ENCODE results near the gene EID1. TPM values are rescaled to one million over a fixed set of nuclear protein-coding genes. Genes with fewer than 3 reads are reported as not detected.

Gene EID1, protein sequence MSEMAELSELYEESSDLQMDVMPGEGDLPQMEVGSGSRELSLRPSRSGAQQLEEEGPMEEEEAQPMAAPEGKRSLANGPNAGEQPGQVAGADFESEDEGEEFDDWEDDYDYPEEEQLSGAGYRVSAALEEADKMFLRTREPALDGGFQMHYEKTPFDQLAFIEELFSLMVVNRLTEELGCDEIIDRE
- 100 to 1,000 TPM in 1 of 4 donors, 10 to 100 TPM in 3; 81.3 to 133 (median 91.5) TPM for polyA plus RNA-seq
- long read RNA-seq, donor 1 = 0 reads
- long read RNA-seq, donor 2, transcript EID1-201 (1 exons, 2,298 nt) = major isoform, 70 of 70 reads
- long read RNA-seq, donor 2, partial matches to known transcripts = 0 of 70 reads
- long read RNA-seq, donor 2, other reads (novel, unspliced or antisense) = 0 of 70 reads
- long read RNA-seq, donor 3, transcript EID1-201 (1 exons, 2,298 nt) = major isoform, 162 of 162 reads
- long read RNA-seq, donor 3, partial matches to known transcripts = 0 of 162 reads
- long read RNA-seq, donor 3, other reads (novel, unspliced or antisense) = 0 of 162 reads
- long read RNA-seq, donor 4, transcript EID1-201 (1 exons, 2,298 nt) = major isoform, 8 of 8 reads
- long read RNA-seq, donor 4, partial matches to known transcripts = 0 of 8 reads
- long read RNA-seq, donor 4, other reads (novel, unspliced or antisense) = 0 of 8 reads
- long read RNA-seq, donor 5, transcript EID1-201 (1 exons, 2,298 nt) = major isoform, 76 of 76 reads
- long read RNA-seq, donor 5, partial matches to known transcripts = 0 of 76 reads
- long read RNA-seq, donor 5, other reads (novel, unspliced or antisense) = 0 of 76 reads
- long read RNA-seq, donor 6, transcript EID1-201 (1 exons, 2,298 nt) = major isoform, 130 of 130 reads
- long read RNA-seq, donor 6, partial matches to known transcripts = 0 of 130 reads
- long read RNA-seq, donor 6, other reads (novel, unspliced or antisense) = 0 of 130 reads
- long read RNA-seq, donor 7, transcript EID1-201 (1 exons, 2,298 nt) = major isoform, 460 of 460 reads
- long read RNA-seq, donor 7, partial matches to known transcripts = 0 of 460 reads
- long read RNA-seq, donor 7, other reads (novel, unspliced or antisense) = 0 of 460 reads
- long read RNA-seq, donor 8, transcript EID1-201 (1 exons, 2,298 nt) = major isoform, 37 of 37 reads
- long read RNA-seq, donor 8, partial matches to known transcripts = 0 of 37 reads
- long read RNA-seq, donor 8, other reads (novel, unspliced or antisense) = 0 of 37 reads
- long read RNA-seq, donor 9, transcript EID1-201 (1 exons, 2,298 nt) = major isoform, 57 of 57 reads
- long read RNA-seq, donor 9, partial matches to known transcripts = 0 of 57 reads
- long read RNA-seq, donor 9, other reads (novel, unspliced or antisense) = 0 of 57 reads
- long read RNA-seq, donor 10, transcript EID1-201 (1 exons, 2,298 nt) = major isoform, 340 of 340 reads
- long read RNA-seq, donor 10, partial matches to known transcripts = 0 of 340 reads
- long read RNA-seq, donor 10, other reads (novel, unspliced or antisense) = 0 of 340 reads

DNA sequence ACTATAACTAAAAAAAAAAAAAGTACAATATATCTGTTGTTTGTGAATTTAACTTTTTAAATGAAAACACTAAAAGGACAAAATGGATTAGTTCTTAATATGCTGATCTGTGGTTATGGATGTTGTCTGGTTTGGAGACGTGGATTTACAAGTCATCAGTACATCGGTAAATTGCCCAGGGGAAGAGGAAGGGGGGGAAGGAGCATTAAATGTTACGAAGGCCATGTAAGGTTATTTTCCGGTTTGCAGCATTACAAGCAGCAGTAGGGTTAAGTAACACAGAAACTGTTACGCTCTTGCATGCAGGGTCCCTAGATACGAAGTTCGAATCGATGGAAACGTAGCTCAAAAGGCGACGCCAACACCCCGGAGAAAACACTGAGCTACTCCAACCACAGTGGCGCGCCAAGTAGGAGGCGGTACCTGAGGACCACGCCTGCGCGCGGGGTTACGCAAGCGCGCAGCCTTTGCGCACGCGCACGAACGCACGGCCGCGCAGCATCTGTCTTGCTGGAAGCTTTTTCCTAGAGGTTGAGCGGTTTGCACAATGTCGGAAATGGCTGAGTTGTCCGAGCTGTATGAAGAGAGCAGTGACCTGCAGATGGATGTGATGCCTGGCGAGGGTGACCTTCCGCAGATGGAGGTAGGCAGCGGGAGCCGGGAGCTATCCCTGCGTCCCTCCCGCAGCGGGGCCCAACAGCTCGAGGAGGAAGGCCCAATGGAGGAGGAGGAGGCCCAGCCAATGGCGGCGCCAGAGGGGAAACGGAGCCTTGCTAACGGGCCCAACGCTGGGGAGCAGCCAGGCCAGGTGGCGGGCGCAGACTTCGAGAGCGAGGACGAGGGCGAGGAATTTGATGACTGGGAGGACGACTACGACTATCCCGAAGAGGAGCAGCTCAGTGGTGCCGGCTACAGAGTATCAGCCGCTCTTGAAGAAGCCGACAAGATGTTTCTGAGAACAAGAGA is at the start of gene EID1:
EID1 (plus strand) TSS at position 505 of the 966 bp plus-strand sequence; CDS start at position 548, 43 bp downstream.
- Histone ChIP-seq H3K4me1 (ENCODE audit: control insufficient read depth in 3 of 3, insufficient read depth in 2 of 3, low read depth in 1 of 3, low read length in 2 of 3) (peaks cover 0 to 3% (median 3%) of the 10 kb centered on the region in 3 donors), H3K36me3 (ENCODE audit: control insufficient read depth in 3 of 3, insufficient read depth in 2 of 3, low read depth in 1 of 3, low read length in 3 of 3) (no peaks in the 10 kb centered on the region), H3K4me3 (ENCODE audit: low read depth in 1 of 3, low read length in 3 of 3) (peak within 1 kb of the TSS; percentile 54 to 86 (median 68)), H3K9me3 (ENCODE audit: control insufficient read depth in 2 of 2, insufficient read depth in 1 of 2, low read depth in 1 of 2, low read length in 1 of 2) (no peaks in the 10 kb centered on the region), H3K27ac (ENCODE audit: low read depth in 1 of 3, low read length in 2 of 3) (peak within 1 kb of the TSS; percentile 68 to 94 (median 91)), H3K27me3 (ENCODE audit: control insufficient read depth in 3 of 3, insufficient read depth in 3 of 3, low read length in 3 of 3) (peaks cover 0 to 4% (median 0%) of the 10 kb centered on the region in 3 donors)
- DNase-seq = peak; percentile 90 to 98
- FAIRE-seq = no peak
- WGBS, 3 donors = 0 to 1% (median 0%) methylated on average over 58 of the region's 58 CpGs

DNA sequence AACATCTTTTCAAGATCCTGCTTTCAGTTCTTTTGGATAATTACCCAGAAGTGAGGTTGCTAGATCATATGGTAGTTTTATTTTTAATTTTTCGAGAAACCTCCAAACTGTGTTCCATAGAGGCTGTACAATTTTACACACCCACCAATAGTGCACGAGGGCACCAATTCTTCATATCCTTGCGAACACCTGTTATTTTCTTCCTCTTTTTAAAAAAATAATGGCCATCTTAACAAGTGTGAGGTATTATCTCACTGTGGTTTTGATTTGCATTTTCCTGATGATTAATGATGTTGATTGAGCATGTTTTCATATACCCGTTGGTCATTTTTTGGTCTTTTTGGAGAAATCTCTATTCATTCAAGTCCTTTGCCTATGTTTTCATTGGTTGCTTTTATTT is 49.5 kb upstream of the EID1 start:
- no peaks in the 10 kb centered on the region for H3K36me3 ChIP-seq (ENCODE audit: control insufficient read depth in 3 of 3, insufficient read depth in 2 of 3, low read depth in 1 of 3, low read length in 3 of 3)
- no peak for DNase-seq

DNA sequence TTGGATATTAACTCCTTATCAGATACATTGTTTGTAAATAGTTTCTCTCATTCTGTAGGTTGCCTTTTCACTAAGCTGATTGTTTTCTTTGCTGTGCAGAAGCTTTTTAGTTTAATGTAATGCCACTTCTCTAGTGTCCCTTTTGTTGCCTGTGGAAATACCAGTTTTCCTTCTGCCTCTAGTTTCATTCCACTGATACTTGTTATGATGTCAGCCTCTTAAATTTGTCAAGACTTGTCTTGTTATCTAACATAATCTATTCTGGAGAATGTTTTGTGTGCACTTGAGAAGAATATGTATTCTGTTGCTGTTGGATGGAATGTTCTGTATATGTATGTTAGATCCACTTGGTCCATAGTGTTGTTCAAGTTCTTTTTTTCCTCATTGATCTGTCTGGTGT is 49.0 kb upstream of the EID1 start:
- no peak overlapping the region for H3K4me3 ChIP-seq (ENCODE audit: low read depth in 1 of 3, low read length in 3 of 3)
- no peaks in the 10 kb centered on the region for H3K36me3 ChIP-seq (ENCODE audit: control insufficient read depth in 3 of 3, insufficient read depth in 2 of 3, low read depth in 1 of 3, low read length in 3 of 3)
- no peaks in the 10 kb centered on the region for H3K27me3 ChIP-seq (ENCODE audit: control insufficient read depth in 3 of 3, insufficient read depth in 3 of 3, low read length in 3 of 3)
- no peaks in the 10 kb centered on the region for H3K4me1 ChIP-seq (ENCODE audit: control insufficient read depth in 3 of 3, insufficient read depth in 2 of 3, low read depth in 1 of 3, low read length in 2 of 3)
- FAIRE-seq (no peak), DNase-seq (no peak)
- peaks cover 0 to 7% of the 10 kb centered on the region in 2 donors for H3K9me3 ChIP-seq (ENCODE audit: control insufficient read depth in 2 of 2, insufficient read depth in 1 of 2, low read depth in 1 of 2, low read length in 1 of 2)
- no peak overlapping the region for H3K27ac ChIP-seq (ENCODE audit: low read depth in 1 of 3, low read length in 2 of 3)

More for the DNA sequence above, 49.5 kb upstream of the EID1 start:
- Histone ChIP-seq H3K27ac (ENCODE audit: low read depth in 1 of 3, low read length in 2 of 3) (no peak overlapping the region), H3K9me3 (ENCODE audit: control insufficient read depth in 2 of 2, insufficient read depth in 1 of 2, low read depth in 1 of 2, low read length in 1 of 2) (peaks cover 0 to 6% of the 10 kb centered on the region in 2 donors), H3K4me3 (ENCODE audit: low read depth in 1 of 3, low read length in 3 of 3) (no peak overlapping the region), H3K4me1 (ENCODE audit: control insufficient read depth in 3 of 3, insufficient read depth in 2 of 3, low read depth in 1 of 3, low read length in 2 of 3) (no peaks in the 10 kb centered on the region), H3K27me3 (ENCODE audit: control insufficient read depth in 3 of 3, insufficient read depth in 3 of 3, low read length in 3 of 3) (no peaks in the 10 kb centered on the region)
- no peak for FAIRE-seq
- WGBS, 3 donors = 71 to 76% (median 73%) methylated on average over 4 of the region's 4 CpGs

DNA sequence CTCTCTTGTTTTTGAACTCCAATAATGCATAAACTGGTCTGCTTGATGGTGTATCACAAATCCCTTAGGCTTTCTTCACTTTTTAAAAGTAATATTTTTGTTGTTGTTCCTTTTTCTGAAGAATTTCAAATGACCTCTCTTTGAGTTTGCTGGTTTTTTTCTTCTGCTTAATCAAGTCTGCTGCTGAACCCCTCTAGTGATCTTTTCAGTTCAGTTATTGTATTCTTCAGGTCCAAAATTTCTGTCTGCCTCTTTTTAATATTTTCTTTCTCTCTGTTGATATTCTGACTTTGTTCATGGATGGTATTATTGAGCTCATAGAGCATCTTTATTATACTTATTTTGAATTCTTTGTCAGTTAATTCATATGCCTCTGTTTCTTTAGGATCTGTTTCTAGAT is 45.3 kb upstream of the EID1 start:
- no peaks in the 10 kb centered on the region for H3K4me1 ChIP-seq (ENCODE audit: control insufficient read depth in 3 of 3, insufficient read depth in 2 of 3, low read depth in 1 of 3, low read length in 2 of 3)
- H3K36me3 ChIP-seq (ENCODE audit: control insufficient read depth in 3 of 3, insufficient read depth in 2 of 3, low read depth in 1 of 3, low read length in 3 of 3) = no peaks in the 10 kb centered on the region
- FAIRE-seq (no peak), DNase-seq (no peak)
- H3K9me3 ChIP-seq (ENCODE audit: control insufficient read depth in 2 of 2, insufficient read depth in 1 of 2, low read depth in 1 of 2, low read length in 1 of 2) = peaks cover 0 to 7% of the 10 kb centered on the region in 2 donors
- H3K4me3 ChIP-seq (ENCODE audit: low read depth in 1 of 3, low read length in 3 of 3) = no peak overlapping the region
- H3K27me3 ChIP-seq (ENCODE audit: control insufficient read depth in 3 of 3, insufficient read depth in 3 of 3, low read length in 3 of 3) = no peaks in the 10 kb centered on the region
- no peak overlapping the region for H3K27ac ChIP-seq (ENCODE audit: low read depth in 1 of 3, low read length in 2 of 3)

DNA sequence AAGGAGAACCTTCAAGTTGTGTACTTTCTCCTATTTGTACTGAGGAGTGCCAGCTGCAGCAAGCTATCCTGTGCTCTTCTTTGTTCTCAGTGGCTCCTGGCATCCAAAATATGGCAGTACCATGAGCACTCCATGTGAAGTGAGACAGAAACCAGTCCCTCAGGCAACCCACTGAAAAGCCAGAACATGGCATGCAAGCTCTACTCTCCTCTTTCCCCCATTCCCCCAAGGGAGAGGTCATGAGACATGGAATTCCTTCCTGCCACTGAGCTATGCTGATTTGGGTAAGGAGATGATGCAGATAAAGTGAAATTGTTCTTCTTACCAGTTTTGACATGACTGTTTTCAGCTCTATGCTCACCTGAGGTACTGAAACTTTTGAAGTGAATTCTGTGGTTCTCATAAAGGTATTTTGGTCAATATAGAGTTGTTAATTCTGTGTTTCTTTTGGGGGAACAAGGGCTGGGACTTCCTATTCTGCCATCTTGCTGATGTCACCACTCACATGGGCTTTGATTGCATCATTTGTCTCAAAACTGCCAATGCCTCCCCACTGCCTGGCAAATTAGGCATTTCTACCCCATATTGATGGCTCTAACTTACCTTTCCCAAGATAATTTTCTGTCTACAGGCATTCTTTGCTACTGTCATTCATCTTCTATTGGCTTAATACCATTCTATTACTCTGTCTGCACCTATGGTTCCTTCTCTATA is 44.3 kb upstream of the EID1 start:
- H3K4me3 ChIP-seq (ENCODE audit: low read depth in 1 of 3, low read length in 3 of 3) = no peak overlapping the region
- no peak overlapping the region for H3K27ac ChIP-seq (ENCODE audit: low read depth in 1 of 3, low read length in 2 of 3)
- peaks cover 0 to 7% of the 10 kb centered on the region in 2 donors for H3K9me3 ChIP-seq (ENCODE audit: control insufficient read depth in 2 of 2, insufficient read depth in 1 of 2, low read depth in 1 of 2, low read length in 1 of 2)
- DNase-seq (no peak), FAIRE-seq (no peak)
- H3K36me3 ChIP-seq (ENCODE audit: control insufficient read depth in 3 of 3, insufficient read depth in 2 of 3, low read depth in 1 of 3, low read length in 3 of 3) = no peaks in the 10 kb centered on the region
- H3K27me3 ChIP-seq (ENCODE audit: control insufficient read depth in 3 of 3, insufficient read depth in 3 of 3, low read length in 3 of 3) = no peaks in the 10 kb centered on the region
- H3K4me1 ChIP-seq (ENCODE audit: control insufficient read depth in 3 of 3, insufficient read depth in 2 of 3, low read depth in 1 of 3, low read length in 2 of 3) = no peaks in the 10 kb centered on the region

DNA sequence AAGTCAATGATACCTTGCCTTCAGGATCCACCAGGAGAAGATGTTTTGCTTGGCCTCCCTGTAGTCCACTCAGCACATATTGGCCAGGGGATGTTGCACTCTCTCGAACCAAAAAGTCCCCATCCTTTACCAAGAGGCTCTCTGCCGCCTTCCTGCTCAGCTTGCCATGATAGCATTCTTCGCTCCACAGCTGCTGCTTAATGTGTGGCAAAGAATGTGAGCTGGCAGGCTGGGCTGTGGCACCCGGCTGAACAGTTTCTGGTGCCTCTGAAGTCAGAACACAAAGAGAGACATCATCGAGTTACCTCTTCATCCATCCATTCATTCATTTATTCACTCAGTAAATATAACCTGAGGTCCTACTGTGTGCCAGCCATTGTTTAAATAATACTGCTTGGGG is 43.2 kb upstream of the EID1 start:
- Histone ChIP-seq H3K27ac (ENCODE audit: low read depth in 1 of 3, low read length in 2 of 3) (no peak overlapping the region), H3K4me1 (ENCODE audit: control insufficient read depth in 3 of 3, insufficient read depth in 2 of 3, low read depth in 1 of 3, low read length in 2 of 3) (no peaks in the 10 kb centered on the region)
- WGBS, 3 donors = 81 to 89% (median 83%) methylated on average over 5 of the region's 5 CpGs

DNA sequence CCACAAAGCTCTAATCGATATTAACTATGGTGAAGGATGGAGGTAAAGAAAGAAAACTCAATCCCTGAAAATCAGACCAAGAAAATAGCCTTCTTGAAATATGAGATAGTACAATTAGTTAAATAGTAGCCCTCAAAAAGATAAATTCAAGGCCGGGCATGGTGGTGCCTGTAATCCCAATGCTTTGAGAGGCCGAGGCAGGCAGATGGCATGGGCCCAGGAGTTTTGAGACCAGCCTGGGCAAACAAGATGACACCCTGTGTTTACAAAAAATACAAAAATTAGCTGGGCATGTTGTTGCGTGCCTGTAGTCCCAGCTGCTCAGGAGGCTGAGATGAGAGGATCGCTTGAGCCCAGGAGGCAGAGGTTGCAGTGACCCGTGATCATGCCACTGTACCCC is 35.4 kb upstream of the EID1 start:
- H3K27ac ChIP-seq (ENCODE audit: low read depth in 1 of 3, low read length in 2 of 3) = no peak overlapping the region
- FAIRE-seq (no peak), DNase-seq (no peak)
- 77 to 89% (median 88%) methylated on average over 6 of the region's 6 CpGs for WGBS, 3 donors
- H3K9me3 ChIP-seq (ENCODE audit: control insufficient read depth in 2 of 2, insufficient read depth in 1 of 2, low read depth in 1 of 2, low read length in 1 of 2) = no peaks in the 10 kb centered on the region
- H3K4me1 ChIP-seq (ENCODE audit: control insufficient read depth in 3 of 3, insufficient read depth in 2 of 3, low read depth in 1 of 3, low read length in 2 of 3) = no peaks in the 10 kb centered on the region
- no peak overlapping the region for H3K4me3 ChIP-seq (ENCODE audit: low read depth in 1 of 3, low read length in 3 of 3)
- no peaks in the 10 kb centered on the region for H3K36me3 ChIP-seq (ENCODE audit: control insufficient read depth in 3 of 3, insufficient read depth in 2 of 3, low read depth in 1 of 3, low read length in 3 of 3)
- H3K27me3 ChIP-seq (ENCODE audit: control insufficient read depth in 3 of 3, insufficient read depth in 3 of 3, low read length in 3 of 3) = peaks cover 0 to 2% (median 0%) of the 10 kb centered on the region in 3 donors

More for the DNA sequence above, 43.2 kb upstream of the EID1 start:
- DNase-seq = no peak
- Histone ChIP-seq H3K36me3 (ENCODE audit: control insufficient read depth in 3 of 3, insufficient read depth in 2 of 3, low read depth in 1 of 3, low read length in 3 of 3) (no peaks in the 10 kb centered on the region), H3K27me3 (ENCODE audit: control insufficient read depth in 3 of 3, insufficient read depth in 3 of 3, low read length in 3 of 3) (no peaks in the 10 kb centered on the region), H3K4me3 (ENCODE audit: low read depth in 1 of 3, low read length in 3 of 3) (no peak overlapping the region), H3K9me3 (ENCODE audit: control insufficient read depth in 2 of 2, insufficient read depth in 1 of 2, low read depth in 1 of 2, low read length in 1 of 2) (peaks cover 0 to 7% of the 10 kb centered on the region in 2 donors)
- FAIRE-seq = no peak

Data from small intestine (tissue), 16 donors.